Peyer's patch (tissue), 4 donors: ENCODE results near the gene RELN.

Source experiments
- POLR2A ChIP-seq, 2 donors: fragments of 450-650 bp; IDR thresholded peaks; one replicate each; pipeline ENCODE4 v1.5.1; 2017; ENCODE audit warnings: antibody characterized with exemption in 2 of 2, mild to moderate bottlenecking in 2 of 2, moderate library complexity in 2 of 2
- TF ChIP-seq, protein P1 (sequence below), 6 experiments: fragments of 450-650 bp in 4 of 6; fragments of 200-600 bp in 2 of 6; sonication (generic) in 1 of 6; IDR thresholded peaks; one replicate each; pipeline ENCODE4 v1.5.1; 2017 to 2019; ENCODE audit warnings: antibody characterized with exemption in 6 of 6, mild to moderate bottlenecking in 3 of 6, moderate library complexity in 1 of 6

DNA sequence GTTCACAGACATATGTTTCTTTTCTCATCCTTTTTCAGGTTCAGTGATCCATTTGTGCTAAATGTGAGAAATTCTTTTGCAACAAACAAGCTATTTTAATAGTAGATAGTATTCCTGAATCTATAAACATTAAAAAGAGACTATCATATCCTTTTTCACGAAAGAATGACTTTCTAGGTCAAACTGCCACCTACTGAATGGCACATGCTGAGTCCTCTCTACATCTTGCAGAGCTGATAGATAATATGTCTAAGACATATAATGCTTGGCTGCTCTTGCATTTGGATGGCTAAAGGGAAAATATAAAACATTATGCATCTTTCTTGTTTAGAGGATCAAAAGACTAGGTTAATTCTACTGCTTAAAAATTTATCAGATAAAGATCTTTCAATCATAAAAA is 429.3 kb downstream of the RELN start:
- TF ChIP-seq, protein P1, sequence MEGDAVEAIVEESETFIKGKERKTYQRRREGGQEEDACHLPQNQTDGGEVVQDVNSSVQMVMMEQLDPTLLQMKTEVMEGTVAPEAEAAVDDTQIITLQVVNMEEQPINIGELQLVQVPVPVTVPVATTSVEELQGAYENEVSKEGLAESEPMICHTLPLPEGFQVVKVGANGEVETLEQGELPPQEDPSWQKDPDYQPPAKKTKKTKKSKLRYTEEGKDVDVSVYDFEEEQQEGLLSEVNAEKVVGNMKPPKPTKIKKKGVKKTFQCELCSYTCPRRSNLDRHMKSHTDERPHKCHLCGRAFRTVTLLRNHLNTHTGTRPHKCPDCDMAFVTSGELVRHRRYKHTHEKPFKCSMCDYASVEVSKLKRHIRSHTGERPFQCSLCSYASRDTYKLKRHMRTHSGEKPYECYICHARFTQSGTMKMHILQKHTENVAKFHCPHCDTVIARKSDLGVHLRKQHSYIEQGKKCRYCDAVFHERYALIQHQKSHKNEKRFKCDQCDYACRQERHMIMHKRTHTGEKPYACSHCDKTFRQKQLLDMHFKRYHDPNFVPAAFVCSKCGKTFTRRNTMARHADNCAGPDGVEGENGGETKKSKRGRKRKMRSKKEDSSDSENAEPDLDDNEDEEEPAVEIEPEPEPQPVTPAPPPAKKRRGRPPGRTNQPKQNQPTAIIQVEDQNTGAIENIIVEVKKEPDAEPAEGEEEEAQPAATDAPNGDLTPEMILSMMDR (IDR thresholded peaks at IDR 0.05) = no peak
- no peak for TF ChIP-seq POLR2A (IDR thresholded peaks at IDR 0.05)
